Gastrocnemius medialis (tissue), 4 donors: ENCODE data around the gene YTHDF1.

Source experiments
- CTCF ChIP-seq, 5 experiments: fragments of 450-650 bp in 3 of 5; fragments of 200-600 bp in 2 of 5; sonication (generic) in 2 of 5; IDR thresholded peaks in 4 of 5; conservative IDR thresholded peaks in 1 of 5; 1 replicate in 4 of 5; 2 replicates in 1 of 5; pipeline ENCODE4 v1.5.1; 2016 to 2019; ENCODE audit warnings: antibody characterized with exemption in 5 of 5, mild to moderate bottlenecking in 3 of 5, moderate library complexity in 3 of 5
- POLR2A ChIP-seq, 2 donors: fragments of 450-650 bp; IDR thresholded peaks; one replicate each; pipeline ENCODE4 v1.6.1; 2017; ENCODE audit warnings: antibody characterized with exemption in 2 of 2, mild to moderate bottlenecking in 2 of 2, moderate library complexity in 2 of 2

- no peak for TF ChIP-seq CTCF (IDR thresholded peaks at IDR 0.05 in 4 of 5, conservative IDR thresholded peaks at IDR 0.05 in 1 of 5)
- no peak for TF ChIP-seq POLR2A (IDR thresholded peaks at IDR 0.05)
These were observed 47.1 kb downstream of the YTHDF1 start for GRCh38 chr20:63168861-63169260.
